Esophagus muscularis mucosa (tissue), 4 donors: Measurements from ENCODE around the gene BLNK. TPM values are rescaled to one million over a fixed set of nuclear protein-coding genes. Genes with fewer than 3 reads are reported as not detected.
A peak's percentile ranks its signal among the peaks of the same experiment; 100 is the strongest.

Experiments used
- DNase-seq: peaks from one replicate; pipeline ENCODE4 v3.0.0-alpha.2; 2017; ENCODE audit errors: extremely low spot score
- H3K27ac ChIP-seq, 4 donors: fragments of 200-600 bp; sonication (generic); replicated peaks in 1 of 4; 1 replicate in 3 of 4; 2 replicates in 1 of 4; pipeline ENCODE4 v1.5.1; 2016 to 2019; ENCODE audit warnings: mild to moderate bottlenecking in 1 of 4
- H3K27me3 ChIP-seq, 4 donors: fragments of 200-600 bp; sonication (generic); one replicate each; pipeline versions ENCODE4 v1.5.1 to v1.6.0; 2016 to 2019
- H3K36me3 ChIP-seq, 4 donors: fragments of 200-600 bp; sonication (generic); one replicate each; pipeline ENCODE4 v1.5.1; 2016 to 2019
- H3K4me1 ChIP-seq, 4 donors: fragments of 200-600 bp; sonication (generic); one replicate each; pipeline ENCODE4 v1.5.1; 2016 to 2019
- H3K4me3 ChIP-seq, 4 donors: fragments of 200-600 bp; sonication (generic); 1 replicate in 2 of 4; 2 replicates in 2 of 4; pipeline ENCODE4 v1.5.1; 2016 to 2019; ENCODE audit warnings: mild to moderate bottlenecking in 4 of 4, moderate library complexity in 1 of 4
- H3K9me3 ChIP-seq, 4 donors: fragments of 200-600 bp; sonication (generic); 1 replicate in 3 of 4; 2 replicates in 1 of 4; pipeline ENCODE4 v1.5.1; 2016 to 2019
- CTCF ChIP-seq, 3 experiments: fragments of 200-600 bp in 2 of 3; fragments of 450-650 bp in 1 of 3; sonication (generic) in 2 of 3; IDR thresholded peaks; one replicate each; pipeline ENCODE4 v1.5.1; 2017 to 2019; ENCODE audit warnings: antibody characterized with exemption in 3 of 3, mild to moderate bottlenecking in 2 of 3, moderate library complexity in 1 of 3
- EP300 ChIP-seq: sonication (generic); formaldehyde crosslinking; IDR thresholded peaks from one replicate; pipeline ENCODE4 v1.6.1; 2017; ENCODE audit warnings: antibody characterized with exemption
- POLR2A ChIP-seq: fragments of 450-650 bp; IDR thresholded peaks from one replicate; pipeline ENCODE4 v1.6.1; 2017; ENCODE audit warnings: antibody characterized with exemption, moderate library complexity, mild to moderate bottlenecking, low read depth
- POLR2AphosphoS5 ChIP-seq, 2 donors: sonication (generic); formaldehyde crosslinking; IDR thresholded peaks; one replicate each; pipeline ENCODE4 v1.6.1; 2017; ENCODE audit warnings: antibody characterized with exemption in 2 of 2
- WGBS: methylation state at CpG from one replicate; pipeline ENCODE4 v1.1.5; 2018; 5-methylcytosine and 5-hydroxymethylcytosine counted together
- intact Hi-C: fragments of 100-400 bp; cut with DNase I; formaldehyde crosslinking; loops from one replicate; pipeline ENCODE4 v1.15.1; 2023
- total RNA-seq, 4 donors: library from RNA; depleted of rRNA; stranded (reverse); fragments of >200 nt; gene quantifications; one replicate each; pipeline versions ENCODE4 v1.1.0 to v1.2.1, GENCODE V29; 2016

The BLNK gene
- total RNA-seq, 4 donors from 2014 or later = 0.86 to 5.0 (median 1.1) TPM

GRCh38 chr10:96235326-96236089, 35.9 kb downstream of the BLNK start:
- Histone ChIP-seq H3K9me3 (no peaks in the 10 kb centered on the region), H3K27ac (no peak overlapping the region), H3K27me3 (no peaks in the 10 kb centered on the region), H3K4me1 (no peaks in the 10 kb centered on the region), H3K4me3 (no peak overlapping the region), H3K36me3 (no peaks in the 10 kb centered on the region)
- TF ChIP-seq POLR2A (no peak), EP300 (no peak), CTCF (IDR thresholded peaks at IDR 0.05) (no peak), POLR2AphosphoS5 (IDR thresholded peaks at IDR 0.05) (no peak)
- intact Hi-C loops = no loop called here
- no peak for DNase-seq
- WGBS = 97% methylated on average over 7 of the region's 8 CpGs

GRCh38 chr10:96233959-96234358, 37.4 kb downstream of the BLNK start:
- Histone ChIP-seq H3K4me1 (no peaks in the 10 kb centered on the region), H3K27me3 (no peaks in the 10 kb centered on the region), H3K9me3 (no peaks in the 10 kb centered on the region), H3K27ac (no peak overlapping the region), H3K36me3 (no peaks in the 10 kb centered on the region), H3K4me3 (no peak overlapping the region)
- DNase-seq = no peak
- intact Hi-C loops = no loop called here
- TF ChIP-seq POLR2A = no peak
- no peak for TF ChIP-seq POLR2AphosphoS5 (IDR thresholded peaks at IDR 0.05)
- no peak for TF ChIP-seq EP300
- TF ChIP-seq CTCF (IDR thresholded peaks at IDR 0.05) = no peak
- 80% methylated on average over 2 of the region's 2 CpGs for WGBS

- 95% methylated on average over 4 of the region's 6 CpGs for WGBS
- intact Hi-C loops = loop anchor here (2.0 kb wide), 1 partner anchor 62 kb away; no protein-coding TSS in a partner anchor
- H3K4me3 ChIP-seq = no peak overlapping the region
- H3K27ac ChIP-seq = no peak overlapping the region
- DNase-seq = no peak
- H3K27me3 ChIP-seq = no peaks in the 10 kb centered on the region
- no peaks in the 10 kb centered on the region for H3K9me3 ChIP-seq
- TF ChIP-seq EP300 (no peak), POLR2A (no peak), CTCF (IDR thresholded peaks at IDR 0.05) (no peak), POLR2AphosphoS5 (IDR thresholded peaks at IDR 0.05) (no peak)
- H3K4me1 ChIP-seq = no peaks in the 10 kb centered on the region
- H3K36me3 ChIP-seq = no peaks in the 10 kb centered on the region
Measured at GRCh38 chr10:96230527-96230926, 40.8 kb downstream of the BLNK start.

GRCh38 chr10:96229568-96230030, 41.8 kb downstream of the BLNK start:
- Histone ChIP-seq H3K27me3 (no peaks in the 10 kb centered on the region), H3K4me1 (no peaks in the 10 kb centered on the region), H3K4me3 (no peak overlapping the region), H3K9me3 (no peaks in the 10 kb centered on the region), H3K27ac (no peak overlapping the region), H3K36me3 (no peaks in the 10 kb centered on the region)
- DNase-seq = no peak
- intact Hi-C loops = loop anchor here (2.0 kb wide), 1 partner anchor 63 kb away; no protein-coding TSS in a partner anchor
- TF ChIP-seq POLR2A = no peak
- TF ChIP-seq POLR2AphosphoS5 (IDR thresholded peaks at IDR 0.05) = no peak
- TF ChIP-seq EP300 = no peak
- peak; percentile 66 to 84 (median 77) for TF ChIP-seq CTCF (IDR thresholded peaks at IDR 0.05)
- WGBS = 4% methylated on average over 7 of the region's 7 CpGs
